H9 (cell line): ENCODE measurements around the gene ARMH3. TPM values are rescaled to one million over a fixed set of nuclear protein-coding genes. Genes with fewer than 3 reads are reported as not detected.

ENCODE experiments used
- DNase-seq: peaks from one replicate; pipeline ENCODE4 v3.0.0-alpha.2; 2017
- H2AFZ ChIP-seq: one replicate; pipeline ENCODE4 v1.6.1; 2013; ENCODE audit warnings: mild to moderate bottlenecking, low read length, control low read depth, moderate library complexity
- H2AK5ac ChIP-seq: 2 replicates; pipeline ENCODE4 v1.6.1; 2013; ENCODE audit warnings: low read length, control low read depth, mixed read lengths; ENCODE audit not compliant: insufficient read length
- H2BK120ac ChIP-seq: one replicate; pipeline ENCODE4 v1.6.1; 2013; ENCODE audit warnings: low read depth, mild to moderate bottlenecking, low read length, control low read depth, inconsistent platforms; ENCODE audit not compliant: poor library complexity, severe bottlenecking
- H2BK12ac ChIP-seq: 2 replicates; pipeline ENCODE4 v1.6.1; 2013; ENCODE audit warnings: low read length, control low read depth, mixed read lengths, low read depth; ENCODE audit not compliant: insufficient read length
- H2BK15ac ChIP-seq: 2 replicates; pipeline ENCODE4 v1.6.1; 2013; ENCODE audit warnings: low read depth, low read length, control low read depth
- H2BK20ac ChIP-seq: one replicate; pipeline ENCODE4 v1.6.1; 2013; ENCODE audit warnings: low read depth, mild to moderate bottlenecking, low read length, control low read depth, inconsistent platforms; ENCODE audit not compliant: poor library complexity, severe bottlenecking
- H2BK5ac ChIP-seq: 2 replicates; pipeline ENCODE4 v1.6.1; 2013; ENCODE audit warnings: low read length, control low read depth, mixed read lengths; ENCODE audit not compliant: insufficient read length
- H3K14ac ChIP-seq: 2 replicates; pipeline ENCODE4 v1.6.1; 2013; ENCODE audit warnings: low read length, control low read depth; ENCODE audit not compliant: insufficient read depth
- H3K18ac ChIP-seq: 2 replicates; pipeline ENCODE4 v1.6.1; 2013; ENCODE audit warnings: low read depth, mild to moderate bottlenecking, mixed read lengths, low read length, control low read depth; ENCODE audit not compliant: insufficient read length
- H3K23ac ChIP-seq: 2 replicates; pipeline ENCODE4 v1.6.1; 2013; ENCODE audit warnings: low read length, control low read depth, mixed read lengths, low read depth; ENCODE audit not compliant: insufficient read length
- H3K23me2 ChIP-seq: 2 replicates; pipeline ENCODE4 v1.6.1; 2013; ENCODE audit warnings: low read depth, mild to moderate bottlenecking, mixed read lengths, low read length, control low read depth; ENCODE audit not compliant: insufficient read length, poor library complexity, severe bottlenecking
- H3K27ac ChIP-seq: 2 replicates; pipeline ENCODE4 v1.5.1; 2013; ENCODE audit warnings: low read length, control low read depth, mixed read lengths, low read depth; ENCODE audit not compliant: insufficient read length
- H3K27me3 ChIP-seq: 2 replicates; pipeline ENCODE4 v1.6.1; 2013; ENCODE audit warnings: low read length, control low read depth, inconsistent platforms; ENCODE audit not compliant: insufficient read depth
- H3K4ac ChIP-seq: 2 replicates; pipeline ENCODE4 v1.6.1; 2013; ENCODE audit warnings: low read depth, mild to moderate bottlenecking, control low read depth, inconsistent platforms, low read length, moderate library complexity
- H3K4me1 ChIP-seq: 2 replicates; pipeline ENCODE4 v1.6.1; 2013; ENCODE audit warnings: low read length, control low read depth, inconsistent platforms; ENCODE audit not compliant: insufficient read depth
- H3K4me2 ChIP-seq: 2 replicates; pipeline ENCODE4 v1.6.1; 2013; ENCODE audit warnings: low read length, control low read depth, mixed read lengths; ENCODE audit not compliant: insufficient read length, insufficient read depth
- H3K56ac ChIP-seq: 2 replicates; pipeline ENCODE4 v1.6.1; 2013; ENCODE audit warnings: low read depth, mild to moderate bottlenecking, mixed read lengths, low read length, control low read depth; ENCODE audit not compliant: insufficient read length
- H3K79me1 ChIP-seq: 2 replicates; pipeline ENCODE4 v1.6.1; 2013; ENCODE audit warnings: low read depth, mild to moderate bottlenecking, moderate library complexity, low read length, control low read depth, inconsistent platforms; ENCODE audit not compliant: insufficient read depth, poor library complexity, severe bottlenecking
- H3K79me2 ChIP-seq: 2 replicates; pipeline ENCODE4 v1.6.1; 2013; ENCODE audit warnings: low read length, control low read depth, inconsistent platforms; ENCODE audit not compliant: insufficient read depth
- H3K9ac ChIP-seq: 2 replicates; pipeline ENCODE4 v1.6.1; 2013; ENCODE audit warnings: low read length, control low read depth, mixed read lengths; ENCODE audit not compliant: insufficient read length; ENCODE audit errors: extremely low read depth
- H3K9me3 ChIP-seq: one replicate; pipeline ENCODE4 v1.6.1; 2013; ENCODE audit warnings: low read depth, low read length, inconsistent platforms; ENCODE audit not compliant: control insufficient read depth
- H3T11ph ChIP-seq: one replicate; pipeline ENCODE4 v1.6.1; 2013; ENCODE audit warnings: mild to moderate bottlenecking, low read length, control low read depth, inconsistent platforms
- H4K20me1 ChIP-seq: one replicate; pipeline ENCODE4 v1.6.1; 2013; ENCODE audit not compliant: control insufficient read depth, insufficient read length, insufficient read depth
- H4K5ac ChIP-seq: 2 replicates; pipeline ENCODE4 v1.6.1; 2013; ENCODE audit warnings: low read depth, mild to moderate bottlenecking, mixed read lengths, low read length, control low read depth; ENCODE audit not compliant: insufficient read length
- H4K8ac ChIP-seq: replicated peaks from 2 replicates; pipeline ENCODE4 v1.6.1; 2013; ENCODE audit warnings: low read length, control low read depth, mixed read lengths, low read depth; ENCODE audit not compliant: insufficient read length
- H4K91ac ChIP-seq: 2 replicates; pipeline ENCODE4 v1.6.1; 2013; ENCODE audit warnings: low read depth, mild to moderate bottlenecking, moderate library complexity, mixed read lengths, low read length, control low read depth; ENCODE audit not compliant: insufficient read length
- H3K27ac Mint-ChIP-seq, 3 experiments: 2 replicates in 2 of 3; 3 replicates in 1 of 3; pipeline ENCODE4 v1.8.0; 2020 to 2021; ENCODE audit warnings: mixed read lengths in 3 of 3, mild to moderate bottlenecking in 1 of 3, moderate library complexity in 1 of 3
- H3K27me3 Mint-ChIP-seq: 2 replicates; pipeline ENCODE4 v1.8.0; 2021; ENCODE audit warnings: low read depth, mild to moderate bottlenecking, moderate library complexity, mixed read lengths
- H3K36me3 Mint-ChIP-seq, 3 experiments: 2 replicates in 2 of 3; 3 replicates in 1 of 3; pipeline ENCODE4 v1.8.0; 2020 to 2021; ENCODE audit warnings: low read depth in 3 of 3, mixed read lengths in 3 of 3; ENCODE audit not compliant: insufficient read depth in 1 of 3
- H3K4me1 Mint-ChIP-seq, 2 experiments: 2 replicates each; pipeline ENCODE4 v1.8.0; 2020; ENCODE audit warnings: mixed read lengths in 2 of 2
- H3K4me3 Mint-ChIP-seq, 2 experiments: 2 replicates in 1 of 2; 3 replicates in 1 of 2; pipeline ENCODE4 v1.8.0; 2020 to 2021; ENCODE audit warnings: mild to moderate bottlenecking in 2 of 2, mixed read lengths in 2 of 2, moderate library complexity in 1 of 2
- H3K9me3 Mint-ChIP-seq, 2 experiments: 2 replicates in 1 of 2; 3 replicates in 1 of 2; pipeline ENCODE4 v1.8.0; 2020; ENCODE audit warnings: mild to moderate bottlenecking in 2 of 2, mixed read lengths in 2 of 2, moderate library complexity in 1 of 2
- CTCF ChIP-seq: fragments of 200-600 bp; sonication (generic); conservative IDR thresholded peaks from 3 replicates; pipeline ENCODE4 v1.8.0; 2021; ENCODE audit warnings: antibody characterized with exemption, mild to moderate bottlenecking
- WGBS: extraction: QIAGEN DNeasy Blood & Tissue Kit; methylation state at CpG from one replicate; pipeline ENCODE4 v1.1.7; 2013; ENCODE audit warnings: missing lambda C conversion rate, low lambda C conversion rate, mixed read lengths; ENCODE audit not compliant: insufficient read length; ENCODE audit errors: extremely low coverage; 5-methylcytosine and 5-hydroxymethylcytosine counted together
- total RNA-seq: library from RNA; stranded (reverse); gene quantifications from 2 replicates; pipeline ENCODE4 v1.2.1, GENCODE V29; 2021

The ARMH3 gene
- total RNA-seq, 1 experiment from 2014 or later = 20.4 TPM

GRCh38 chr10:101797403-101798059 lies 258.4 kb downstream of the ARMH3 start:
- Histone ChIP-seq H3K14ac (no peak overlapping the region), H2BK5ac (no peak overlapping the region), H4K8ac (no peak overlapping the region), H4K20me1 (no peaks in the 10 kb centered on the region), H2BK15ac (no peak overlapping the region), H3K4ac (no peak overlapping the region), H3K18ac (no peak overlapping the region), H4K5ac (no peak overlapping the region), H3K23me2 (no peaks in the 10 kb centered on the region), H2AFZ (no peak overlapping the region), H3K4me2 (no peak overlapping the region), H2AK5ac (no peak overlapping the region), H3K23ac (no peak overlapping the region), H2BK120ac (no peak overlapping the region), H3K4me1 (no peaks in the 10 kb centered on the region), H3K79me2 (no peaks in the 10 kb centered on the region), H3K27me3 (no peaks in the 10 kb centered on the region), H3K27ac (no peak overlapping the region), H3K9ac (no peak overlapping the region), H4K91ac (no peak overlapping the region), H2BK20ac (no peak overlapping the region), H3K79me1 (peaks cover 2% of the 10 kb centered on the region), H2BK12ac (no peak overlapping the region), H3K56ac (no peak overlapping the region), H3K9me3 (no peaks in the 10 kb centered on the region), H3T11ph (no peak overlapping the region)
- TF ChIP-seq CTCF = no peak
- Mint-ChIP-seq H3K36me3 (peaks cover 61 to 96% (median 89%) of the 10 kb centered on the region in 3 experiments; a peak in 6 of 7 replicates), H3K9me3 (no peaks in the 10 kb centered on the region), H3K4me1 (no peaks in the 10 kb centered on the region), H3K27ac (no peak overlapping the region), H3K27me3 (no peaks in the 10 kb centered on the region), H3K4me3 (no peak overlapping the region)
- no CpG with 5 or more reads among the region's 4 CpGs for WGBS
- no peak for DNase-seq

Other genes with a start within 250 kb of the ARMH3 start
- gene OGA, start 237.7 kb downstream of the ARMH3 start, total RNA-seq = 120 and 125 TPM in 2 replicates
- 2.6 and 3.0 TPM in 2 replicates for gene KCNIP2, start 212.4 kb downstream of the ARMH3 start, total RNA-seq
- 18.4 and 18.7 TPM in 2 replicates for gene HPS6, start 9.2 kb upstream of the ARMH3 start, total RNA-seq
- gene LDB1, start 64.2 kb upstream of the ARMH3 start, total RNA-seq = 79.2 and 80.5 TPM in 2 replicates
- 111 and 121 TPM in 2 replicates for gene PPRC1, start 76.9 kb upstream of the ARMH3 start, total RNA-seq
- 168 and 171 TPM in 2 replicates for gene NOLC1, start 96.2 kb upstream of the ARMH3 start, total RNA-seq
- gene ELOVL3, start 170.1 kb upstream of the ARMH3 start, total RNA-seq = not detected in 2 replicates
- gene PITX3, start 185.3 kb upstream of the ARMH3 start, total RNA-seq = not detected in 2 replicates
- gene GBF1, start 189.4 kb upstream of the ARMH3 start, total RNA-seq = 23.5 and 23.7 TPM in 2 replicates